NCI-H128 (cell line): ENCODE measurements around the gene DMBT1.

Source experiments
- DNase-seq: peaks from one replicate; lab custom pipeline; 2025; ENCODE audit not compliant: unreplicated experiment; lab: John Stamatoyannopoulos, UW

DMBT1 gene

GRCh38 chr10:122643931-122644534, 83.5 kb downstream of the DMBT1 start:
- no peak for DNase-seq

- DNase-seq, result no peak
Observed at GRCh38 chr10:122646511-122647382, 86.2 kb downstream of the DMBT1 start.

- no peak for DNase-seq
Observed at GRCh38 chr10:122647383-122647968, 86.9 kb downstream of the DMBT1 start.

GRCh38 chr10:122648599-122649428, 88.3 kb downstream of the DMBT1 start:
- DNase-seq, result no peak

- DNase-seq, result no peak
Observed at GRCh38 chr10:122649903-122650302, 89.3 kb downstream of the DMBT1 start.

GRCh38 chr10:122650331-122650730, 89.8 kb downstream of the DMBT1 start:
- no peak for DNase-seq

- DNase-seq, result no peak
Observed at GRCh38 chr10:122655524-122656307, 95.2 kb downstream of the DMBT1 start.

GRCh38 chr10:122656308-122656705, 95.8 kb downstream of the DMBT1 start:
- DNase-seq, result no peak

- DNase-seq, result no peak
Observed at GRCh38 chr10:122656741-122657140, 96.2 kb downstream of the DMBT1 start.

- DNase-seq, result no peak
Observed at GRCh38 chr10:122657255-122657654, 96.7 kb downstream of the DMBT1 start.

GRCh38 chr10:122657729-122658128, 97.2 kb downstream of the DMBT1 start:
- DNase-seq, result no peak

GRCh38 chr10:122658356-122659049, 97.9 kb downstream of the DMBT1 start:
- no peak for DNase-seq

- no peak for DNase-seq
Observed at GRCh38 chr10:122659126-122659525, 98.6 kb downstream of the DMBT1 start.

GRCh38 chr10:122659651-122660050, 99.1 kb downstream of the DMBT1 start:
- DNase-seq, result no peak

GRCh38 chr10:122660696-122661095, 100.1 kb downstream of the DMBT1 start:
- DNase-seq, result no peak

GRCh38 chr10:122662231-122662630, 101.7 kb downstream of the DMBT1 start:
- no peak for DNase-seq

- no peak for DNase-seq
Observed at GRCh38 chr10:122663516-122664130, 103.1 kb downstream of the DMBT1 start.

GRCh38 chr10:122664501-122664900, 103.9 kb downstream of the DMBT1 start:
- no peak for DNase-seq

GRCh38 chr10:122665329-122665860, 104.8 kb downstream of the DMBT1 start:
- DNase-seq, result no peak
